Measurements from ENCODE around the gene ZNF443. TPM values are rescaled to one million over a fixed set of nuclear protein-coding genes. Genes with fewer than 3 reads are reported as not detected.
"Not testable (repeated sequence)": the region's sequence is repeated elsewhere in the genome, so short reads cannot be mapped to it uniquely, and the experiment has no call there.

ZNF443 gene
- total RNA-seq, 1 experiment from 2014 or later: 0.79 TPM

- CTCF ChIA-PET: interaction anchor here (1.2 kb wide), 1 partner anchor 14 kb away, joined by 3 read pairs; no protein-coding TSS in a partner anchor
- Mint-ChIP-seq H3K27me3 (ENCODE audit: insufficient read depth, unreplicated experiment) (no peaks in the 10 kb centered on the region), H3K9me3 (ENCODE audit: unreplicated experiment) (peaks cover 6% of the 10 kb centered on the region), H3K4me3 (ENCODE audit: unreplicated experiment) (no peak overlapping the region), H3K27ac (ENCODE audit: low read depth, unreplicated experiment) (no peak overlapping the region), H3K4me1 (ENCODE audit: insufficient read depth, unreplicated experiment) (no peaks in the 10 kb centered on the region), H3K36me3 (ENCODE audit: insufficient read depth, unreplicated experiment) (no peaks in the 10 kb centered on the region)
- intact Hi-C loops (cut with micrococcal nuclease): no loop called here
- POLR2A ChIA-PET: interaction anchor here (0.7 kb wide), 1 partner anchor 25 kb away, joined by 4 read pairs; the partner anchor contains the start of gene ZNF799
- no peak for DNase-seq (ENCODE audit: unreplicated experiment)
- no TSS peak for BruUV-seq (replicated peaks)
- no peak for TF ChIP-seq CTCF (IDR thresholded peaks at IDR 0.05; ENCODE audit: unreplicated experiment)
Observed at GRCh38 chr19:12425888-12426274, 14.9 kb downstream of the ZNF443 start.

GRCh38 chr19:12425236-12425887 lies 15.5 kb downstream of the ZNF443 start:
- intact Hi-C loops (cut with micrococcal nuclease): no loop called here
- no peak overlapping the region for H3K4me3 Mint-ChIP-seq (ENCODE audit: unreplicated experiment)
- H3K4me1 Mint-ChIP-seq (ENCODE audit: insufficient read depth, unreplicated experiment): no peaks in the 10 kb centered on the region
- ChIA-PET POLR2A (interaction anchor here (0.7 kb wide), 1 partner anchor 24 kb away, joined by 4 read pairs; the partner anchor contains the start of gene ZNF799), CTCF (interaction anchor here (1.2 kb wide), 1 partner anchor 14 kb away, joined by 3 read pairs; no protein-coding TSS in a partner anchor)
- no peaks in the 10 kb centered on the region for H3K27me3 Mint-ChIP-seq (ENCODE audit: insufficient read depth, unreplicated experiment)
- no peaks in the 10 kb centered on the region for H3K36me3 Mint-ChIP-seq (ENCODE audit: insufficient read depth, unreplicated experiment)
- DNase-seq (ENCODE audit: unreplicated experiment): no peak
- no peak for TF ChIP-seq CTCF (IDR thresholded peaks at IDR 0.05; ENCODE audit: unreplicated experiment)
- no peak overlapping the region for H3K27ac Mint-ChIP-seq (ENCODE audit: low read depth, unreplicated experiment)
- peaks cover under 1% of the 10 kb centered on the region for H3K9me3 Mint-ChIP-seq (ENCODE audit: unreplicated experiment)
- BruUV-seq (replicated peaks): no TSS peak

- H3K27ac Mint-ChIP-seq (ENCODE audit: low read depth, unreplicated experiment); CTCF ChIA-PET; H3K4me3 Mint-ChIP-seq (ENCODE audit: unreplicated experiment); intact Hi-C loops (cut with micrococcal nuclease); POLR2A ChIA-PET; H3K27me3 Mint-ChIP-seq (ENCODE audit: insufficient read depth, unreplicated experiment); H3K36me3 Mint-ChIP-seq (ENCODE audit: insufficient read depth, unreplicated experiment); BruUV-seq (replicated peaks); DNase-seq (ENCODE audit: unreplicated experiment); H3K4me1 Mint-ChIP-seq (ENCODE audit: insufficient read depth, unreplicated experiment): not testable (repeated sequence)
- peaks cover 10% of the 10 kb centered on the region for H3K9me3 Mint-ChIP-seq (ENCODE audit: unreplicated experiment)
Observed at GRCh38 chr19:12417273-12417672, 23.5 kb downstream of the ZNF443 start.

GRCh38 chr19:12411893-12412292 lies 28.9 kb downstream of the ZNF443 start:
- CTCF ChIA-PET: no interaction called here

More at GRCh38 chr19:12411893-12412292, 28.9 kb downstream of the ZNF443 start:
- POLR2A ChIA-PET: interaction anchor here (0.6 kb wide), 1 partner anchor 183 kb away, joined by 3 read pairs; no protein-coding TSS in a partner anchor
- no peaks in the 10 kb centered on the region for H3K36me3 Mint-ChIP-seq (ENCODE audit: insufficient read depth, unreplicated experiment)
- BruUV-seq (replicated peaks): no TSS peak
- intact Hi-C loops (cut with micrococcal nuclease): no loop called here
- H3K9me3 Mint-ChIP-seq (ENCODE audit: unreplicated experiment): peaks cover 10% of the 10 kb centered on the region
- no peaks in the 10 kb centered on the region for H3K27me3 Mint-ChIP-seq (ENCODE audit: insufficient read depth, unreplicated experiment)
- H3K4me1 Mint-ChIP-seq (ENCODE audit: insufficient read depth, unreplicated experiment): no peaks in the 10 kb centered on the region
- no peak overlapping the region for H3K4me3 Mint-ChIP-seq (ENCODE audit: unreplicated experiment)
- no peak for DNase-seq (ENCODE audit: unreplicated experiment)
- no peak for TF ChIP-seq CTCF (IDR thresholded peaks at IDR 0.05; ENCODE audit: unreplicated experiment)
- H3K27ac Mint-ChIP-seq (ENCODE audit: low read depth, unreplicated experiment): no peak overlapping the region
